Stimulated activated CD8-positive, alpha-beta memory T cell treated with anti-CD3 and anti-CD28 coated beads, Interleukin-4, amount 100 ng/mL, for 4 hours (primary cell): Measurements from ENCODE around the gene TTC9C.
"Not testable (repeated sequence)": the region's sequence is repeated elsewhere in the genome, so short reads cannot be mapped to it uniquely, and the experiment has no call there.

Experiments used
- DNase-seq, 2 donors: peaks; one replicate each; pipeline ENCODE4 v3.0.0-alpha.2; 2020; ENCODE audit warnings: low read depth in 2 of 2, low spot score in 1 of 2

Gene TTC9C

GRCh38 chr11:62709247-62710000, 18.9 kb upstream of the TTC9C start:
- DNase-seq: peak; percentile 94

DNA sequence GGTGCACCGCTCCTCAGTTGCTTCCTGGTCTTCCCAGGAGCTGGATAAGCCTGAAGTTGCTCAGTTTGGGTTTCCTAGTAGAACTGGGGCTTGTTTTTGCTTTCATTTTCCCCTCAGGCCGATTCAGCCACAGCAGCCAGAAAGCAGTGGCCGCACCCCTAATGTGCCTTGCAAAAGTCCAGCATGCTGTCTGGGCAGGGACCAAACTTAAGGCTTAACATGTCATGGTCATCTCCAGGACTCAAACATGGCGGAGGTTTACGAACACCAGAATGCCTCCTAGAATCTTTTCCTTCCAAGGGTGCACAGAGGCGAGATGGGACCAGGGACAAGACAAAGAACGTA, 18.3 kb upstream of the TTC9C start:
- no peak for DNase-seq

DNA sequence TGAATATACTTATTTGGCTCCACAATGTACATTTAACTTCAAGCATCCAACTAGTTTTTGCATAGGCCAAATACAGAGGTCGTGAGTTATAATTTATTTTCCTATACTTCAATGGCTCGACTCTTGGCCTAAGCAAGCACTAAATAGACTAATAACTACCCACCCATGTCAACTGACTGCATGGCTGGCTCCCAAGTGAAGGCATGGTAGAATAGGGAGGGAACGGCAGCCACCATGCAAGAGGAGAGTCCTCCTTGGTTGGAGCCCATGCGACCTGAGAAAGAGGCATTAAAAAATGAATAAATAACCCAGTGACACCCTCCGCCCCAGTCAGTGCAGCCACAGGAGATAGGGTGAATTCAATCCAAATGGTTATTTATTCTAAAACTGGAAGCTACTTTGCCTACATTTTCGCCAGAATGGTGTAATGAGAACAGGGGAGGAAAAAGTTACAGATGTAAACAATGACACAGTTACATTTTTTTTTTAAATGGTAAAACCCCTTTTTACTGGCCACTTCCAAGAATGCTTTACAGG, 15.9 kb upstream of the TTC9C start:
- DNase-seq: no peak

- DNase-seq: no peak
Measured at GRCh38 chr11:62712861-62713260, 15.4 kb upstream of the TTC9C start.

- no peak for DNase-seq
Measured at GRCh38 chr11:62713343-62713742, 14.9 kb upstream of the TTC9C start.

DNA sequence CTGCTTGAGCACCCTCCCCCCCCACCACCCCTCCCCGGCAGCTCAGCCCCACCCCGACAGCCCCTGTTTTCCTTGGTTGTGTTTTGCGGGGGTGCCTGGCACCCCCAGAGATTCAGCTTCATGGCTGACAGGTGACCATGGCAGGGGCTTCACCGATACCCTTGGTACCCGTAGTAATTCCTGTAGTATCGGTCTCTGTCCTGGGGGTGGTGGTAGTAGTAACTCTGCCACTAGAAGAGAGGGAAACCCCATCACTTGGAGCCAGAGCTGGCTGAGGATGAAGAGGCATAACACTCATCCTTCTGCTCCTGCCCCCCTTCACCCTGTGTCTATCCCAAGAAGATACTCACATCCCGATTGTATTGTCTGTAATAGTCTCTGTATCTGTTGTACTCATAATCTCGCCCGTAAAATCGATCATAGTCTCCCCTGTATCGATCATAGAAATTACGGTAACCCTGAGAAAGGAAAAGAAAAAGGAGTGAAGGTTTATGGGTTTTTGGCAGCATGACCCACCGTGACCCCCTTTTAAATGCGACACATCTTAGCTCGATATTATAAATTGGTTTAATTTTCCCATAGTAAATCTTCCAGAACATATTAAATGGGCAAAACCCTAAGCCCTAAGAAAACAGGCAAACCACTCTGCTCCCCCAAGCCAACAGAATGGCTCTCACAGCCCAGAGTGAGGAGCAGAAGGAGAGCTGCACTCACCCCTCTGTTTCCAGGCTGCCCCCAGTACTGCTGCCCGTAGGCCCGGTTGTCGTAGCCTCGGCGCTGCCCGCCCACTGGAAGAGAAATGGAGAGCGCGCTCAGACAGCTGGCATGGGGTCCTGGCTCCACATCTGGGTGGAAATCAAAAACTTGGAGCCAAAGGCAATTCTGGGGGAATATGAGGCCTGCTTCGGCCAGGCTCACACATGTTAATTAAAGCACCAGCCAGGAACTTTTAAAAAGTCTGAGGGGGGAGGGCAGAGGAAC, 12.8 kb upstream of the TTC9C start:
- DNase-seq: no peak

- no peak for DNase-seq
Measured at GRCh38 chr11:62716206-62716605, 12.1 kb upstream of the TTC9C start.

DNA sequence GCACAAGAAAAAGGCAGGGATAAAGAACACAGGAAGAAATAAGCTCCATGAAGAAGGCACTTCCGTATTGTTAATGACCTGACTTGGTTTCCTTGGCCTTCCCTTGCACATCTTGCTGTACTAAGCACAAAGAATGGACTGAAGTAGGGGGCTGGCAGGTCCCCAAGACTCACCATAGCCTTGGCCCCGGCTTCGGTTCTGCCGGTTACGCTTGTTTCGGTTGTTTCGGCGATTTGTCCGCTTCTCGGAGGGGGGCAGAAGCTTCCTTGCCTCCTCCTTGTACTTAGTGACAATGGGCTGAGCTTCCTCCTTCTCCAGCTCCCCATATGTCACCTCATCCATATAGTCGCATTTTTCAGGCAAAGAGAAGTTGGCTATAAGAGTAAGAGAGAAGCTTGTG, 11.5 kb upstream of the TTC9C start:
- DNase-seq: no peak

DNA sequence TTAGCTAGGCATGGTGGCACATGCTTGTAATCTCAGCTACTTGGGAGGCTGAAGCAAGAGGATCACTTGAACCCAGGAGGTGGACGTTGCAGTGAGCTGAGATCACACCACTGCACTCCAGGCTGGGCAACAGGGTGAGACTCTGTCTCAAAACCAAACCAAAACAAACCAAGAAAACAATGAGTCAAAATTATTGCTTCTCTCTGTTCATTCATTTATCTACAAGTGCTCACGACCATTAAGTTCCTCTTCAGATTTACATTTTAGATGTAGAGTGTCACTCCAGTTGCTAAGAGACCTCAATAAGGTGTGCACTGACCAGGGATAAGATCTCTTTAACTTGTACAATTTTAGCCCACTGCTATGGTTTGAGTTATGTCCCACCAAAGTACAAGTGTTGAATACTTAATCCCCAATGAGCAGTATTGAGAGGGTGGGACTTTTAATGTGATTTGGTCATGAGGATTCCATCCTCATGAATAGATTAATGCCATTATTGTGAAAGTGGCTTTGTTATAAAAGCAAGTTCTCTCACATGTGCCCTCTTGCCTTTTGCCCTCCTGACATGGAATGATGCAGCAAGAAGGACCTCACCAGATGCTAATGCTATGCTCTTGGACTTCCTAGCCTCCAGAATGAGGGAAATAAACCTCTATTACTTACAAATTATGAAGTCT, 8.8 kb upstream of the TTC9C start:
- DNase-seq: no peak

GRCh38 chr11:62721994-62722393, 6.3 kb upstream of the TTC9C start:
- DNase-seq: no peak

DNA sequence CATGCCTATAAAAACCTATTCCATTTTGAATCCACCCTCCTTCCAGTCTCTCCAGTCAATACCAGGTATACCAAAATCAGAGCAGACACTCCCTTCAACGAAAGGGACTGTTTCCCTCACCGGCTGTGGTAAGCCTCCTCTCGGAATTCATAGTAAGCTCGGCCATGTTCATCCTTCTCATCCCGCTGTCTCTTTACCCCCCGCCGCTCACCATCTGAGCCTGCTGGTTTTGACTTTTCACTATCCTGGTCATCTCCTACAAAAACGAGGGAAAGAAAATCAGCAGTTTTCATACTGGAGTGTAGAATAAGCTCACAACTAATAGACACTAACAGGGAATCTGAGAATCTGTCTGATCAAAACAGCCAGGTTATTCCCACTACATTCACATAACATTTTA, 4.1 kb upstream of the TTC9C start:
- DNase-seq: no peak

- no peak for DNase-seq
Measured at GRCh38 chr11:62725646-62726045, 2.6 kb upstream of the TTC9C start.

DNA sequence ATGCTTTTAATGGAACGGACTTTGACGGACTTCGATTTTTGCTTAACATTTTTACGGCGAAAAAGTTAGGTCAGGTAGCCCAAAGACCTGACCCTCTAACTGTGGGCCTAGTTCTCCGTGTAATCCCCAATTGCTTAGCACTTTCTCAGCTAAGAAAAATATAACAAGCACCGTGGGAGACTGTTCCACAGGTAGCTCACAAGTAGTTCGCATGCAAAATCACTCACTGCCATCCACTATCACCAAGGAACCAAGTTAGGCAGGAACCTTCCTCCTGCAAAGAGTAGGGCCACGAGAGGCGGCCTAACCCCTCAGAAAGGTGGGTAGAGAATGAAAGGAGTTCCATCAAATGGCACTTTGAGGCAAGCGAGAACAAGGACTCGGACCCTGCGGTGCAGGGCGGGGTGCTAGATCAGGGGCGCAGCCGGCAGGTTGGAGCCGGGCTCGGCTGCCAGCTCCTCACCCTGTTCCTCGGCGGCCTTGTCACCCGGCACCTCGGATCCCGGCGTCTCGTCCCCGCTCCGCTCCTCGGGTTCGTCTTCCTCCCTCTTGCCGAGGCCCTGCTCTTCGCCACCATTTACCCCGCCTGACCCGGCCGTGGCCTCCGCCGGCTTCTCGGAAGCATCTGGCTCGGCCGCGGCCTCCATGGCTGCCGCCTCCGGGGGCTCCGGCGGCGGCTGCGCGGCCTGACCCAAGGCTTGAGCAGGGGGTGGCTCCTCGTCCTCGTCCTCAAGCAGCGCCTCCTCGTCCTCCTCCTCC, 2.0 kb upstream of the TTC9C start:
- no peak for DNase-seq

DNA sequence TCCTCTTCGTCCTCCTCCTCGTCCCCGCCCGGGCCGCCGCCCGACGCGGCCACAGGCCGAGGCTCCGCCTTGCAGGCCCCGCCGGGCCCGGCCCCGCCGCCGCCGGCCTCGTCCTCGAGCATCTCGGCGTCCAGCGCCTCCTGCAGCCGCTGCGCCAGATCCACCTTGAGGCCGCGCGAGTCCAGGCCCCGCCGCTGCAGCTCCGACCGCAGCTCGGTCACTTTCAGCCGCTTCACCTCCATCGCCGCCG, 1.4 kb upstream of the TTC9C start:
- no peak for DNase-seq

DNA sequence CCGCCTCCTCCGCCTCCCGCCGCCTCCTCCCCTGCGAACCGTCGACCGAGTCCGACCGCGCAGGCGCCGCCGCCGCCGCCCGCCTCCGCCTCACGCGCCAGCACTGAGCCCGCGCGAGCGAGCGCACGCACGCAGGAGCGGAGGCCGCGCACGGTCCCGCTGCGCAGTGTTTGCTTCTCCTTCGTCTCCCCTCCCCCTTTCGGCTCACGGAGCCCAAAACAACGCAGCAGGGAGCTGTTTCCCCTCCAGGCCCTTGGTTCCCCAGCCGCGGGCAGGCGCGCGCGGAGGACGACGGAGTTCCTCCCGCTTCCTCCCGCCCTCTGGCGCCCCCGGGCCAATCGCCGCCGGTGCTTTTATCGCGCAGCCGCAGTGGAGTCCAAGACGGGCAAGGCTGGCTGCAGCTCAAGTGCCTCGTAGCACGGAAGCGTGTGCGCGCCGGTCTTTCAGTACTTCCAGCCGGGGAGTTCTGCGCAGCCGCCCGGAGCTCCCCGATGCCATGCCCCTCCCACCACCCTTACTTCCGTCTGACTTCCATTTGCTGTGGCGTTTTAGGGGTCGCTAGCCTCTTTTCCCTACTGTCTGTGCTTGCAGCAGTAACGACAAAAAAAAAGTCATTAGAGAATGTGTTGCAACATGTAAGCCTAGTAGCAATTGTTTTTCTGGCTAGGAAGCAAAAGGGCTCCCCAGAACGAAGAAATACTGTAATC, 968 bp upstream of the TTC9C start, which contains the start of gene HNRNPUL2:
Gene HNRNPUL2 (minus strand): TSS at position 293 of the 707 bp plus-strand sequence. CDS start 301 bp downstream, outside the sequence.
- DNase-seq: peak; percentile 94 to 97

- DNase-seq: peak; percentile 55 to 64
Measured at GRCh38 chr11:62727872-62728170, 465 bp upstream of the TTC9C start.

- not testable (repeated sequence) for DNase-seq
Measured at GRCh38 chr11:62730076-62730475, 1.8 kb downstream of the TTC9C start.

GRCh38 chr11:62732830-62733229, 4.5 kb downstream of the TTC9C start:
- DNase-seq: no peak

GRCh38 chr11:62737196-62737595, 8.9 kb downstream of the TTC9C start:
- no peak for DNase-seq

GRCh38 chr11:62747475-62748160, 19.3 kb downstream of the TTC9C start:
- DNase-seq: no peak
